HFFc6 (cell line): ENCODE measurements around the gene TRIM10. TPM values are rescaled to one million over a fixed set of nuclear protein-coding genes. Genes with fewer than 3 reads are reported as not detected.

Experiments used
- DNase-seq: peaks from one replicate; pipeline ENCODE4 v3.0.0-alpha.2; 2018
- H3K27ac Mint-ChIP-seq: 2 replicates; pipeline ENCODE4 v1.8.0; 2020; ENCODE audit warnings: mild to moderate bottlenecking, mixed read lengths
- H3K27me3 Mint-ChIP-seq: 2 replicates; pipeline ENCODE4 v1.8.0; 2021; ENCODE audit warnings: mild to moderate bottlenecking, moderate library complexity, mixed read lengths; ENCODE audit not compliant: insufficient read depth
- H3K36me3 Mint-ChIP-seq: 2 replicates; pipeline ENCODE4 v1.8.0; 2021; ENCODE audit warnings: low read depth, mixed read lengths
- H3K4me1 Mint-ChIP-seq: 2 replicates; pipeline ENCODE4 v1.8.0; 2020; ENCODE audit warnings: low read depth, mixed read lengths
- H3K4me3 Mint-ChIP-seq: 2 replicates; pipeline ENCODE4 v1.8.0; 2020; ENCODE audit warnings: mild to moderate bottlenecking, moderate library complexity, mixed read lengths
- H3K9me3 Mint-ChIP-seq: 2 replicates; pipeline ENCODE4 v1.8.0; 2020; ENCODE audit warnings: mild to moderate bottlenecking, mixed read lengths
- total RNA-seq, 6 experiments: library from RNA; stranded (reverse); fragmentation: NEBNext Ultra II Directional; extraction: Animal tissue kit (Norgen Biotek cat#: 25700); gene quantifications; 2 replicates in 1 of 6; 3 replicates in 5 of 6; pipeline ENCODE4 v1.2.3, GENCODE V29; 2021
- TF ChIP-seq, protein P1 (sequence below): fragments of 200-600 bp; sonication (generic); IDR thresholded peaks from 2 replicates; pipeline ENCODE4 v1.5.0; 2021; ENCODE audit warnings: antibody characterized with exemption, mild to moderate bottlenecking

TRIM10 gene
- total RNA-seq, 6 experiments from 2014 or later, result not detected

DNA sequence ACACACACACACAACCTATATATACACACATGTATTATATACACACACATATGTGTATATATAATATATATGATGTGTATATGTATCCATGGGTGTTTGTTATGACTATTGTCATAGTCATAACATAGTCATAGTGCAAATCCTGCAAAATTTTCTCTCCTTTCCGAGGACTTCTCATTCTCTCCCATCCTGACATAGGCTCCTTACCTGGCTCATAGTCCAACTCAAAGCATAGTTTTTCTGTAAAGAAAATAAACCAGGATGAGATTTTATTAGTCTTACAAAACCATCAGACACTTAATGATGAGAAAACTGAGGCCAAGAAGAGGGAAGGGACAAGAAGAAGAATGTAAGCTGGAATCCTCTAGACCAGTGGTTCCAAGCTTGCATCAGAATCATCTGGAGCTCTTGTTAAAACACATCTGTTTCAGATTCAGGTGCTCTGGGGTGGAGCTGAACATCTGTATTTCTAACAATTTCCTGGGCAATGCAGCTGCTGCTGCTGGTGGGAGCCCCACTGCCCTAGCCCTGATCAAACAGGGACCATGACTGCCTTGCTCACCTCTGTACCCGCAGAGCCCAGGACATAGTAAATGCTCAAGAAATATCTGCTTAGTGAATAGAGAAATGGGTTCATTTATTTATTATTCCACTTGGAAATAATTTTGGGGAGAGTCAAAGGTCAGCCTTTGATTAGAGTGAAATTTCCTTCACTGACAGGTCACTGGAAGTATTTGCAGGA lies 5.3 kb downstream of the TRIM10 start:
- DNase-seq, result no peak
- Mint-ChIP-seq H3K4me3 (peak overlapping the region; percentile 23; the same call in 1 of the 2 replicates), H3K9me3 (no peaks in the 10 kb centered on the region), H3K27me3 (peaks cover 29% of the 10 kb centered on the region), H3K36me3 (no peaks in the 10 kb centered on the region), H3K27ac (no peak overlapping the region), H3K4me1 (peaks cover 33% of the 10 kb centered on the region)
- TF ChIP-seq, protein P1, sequence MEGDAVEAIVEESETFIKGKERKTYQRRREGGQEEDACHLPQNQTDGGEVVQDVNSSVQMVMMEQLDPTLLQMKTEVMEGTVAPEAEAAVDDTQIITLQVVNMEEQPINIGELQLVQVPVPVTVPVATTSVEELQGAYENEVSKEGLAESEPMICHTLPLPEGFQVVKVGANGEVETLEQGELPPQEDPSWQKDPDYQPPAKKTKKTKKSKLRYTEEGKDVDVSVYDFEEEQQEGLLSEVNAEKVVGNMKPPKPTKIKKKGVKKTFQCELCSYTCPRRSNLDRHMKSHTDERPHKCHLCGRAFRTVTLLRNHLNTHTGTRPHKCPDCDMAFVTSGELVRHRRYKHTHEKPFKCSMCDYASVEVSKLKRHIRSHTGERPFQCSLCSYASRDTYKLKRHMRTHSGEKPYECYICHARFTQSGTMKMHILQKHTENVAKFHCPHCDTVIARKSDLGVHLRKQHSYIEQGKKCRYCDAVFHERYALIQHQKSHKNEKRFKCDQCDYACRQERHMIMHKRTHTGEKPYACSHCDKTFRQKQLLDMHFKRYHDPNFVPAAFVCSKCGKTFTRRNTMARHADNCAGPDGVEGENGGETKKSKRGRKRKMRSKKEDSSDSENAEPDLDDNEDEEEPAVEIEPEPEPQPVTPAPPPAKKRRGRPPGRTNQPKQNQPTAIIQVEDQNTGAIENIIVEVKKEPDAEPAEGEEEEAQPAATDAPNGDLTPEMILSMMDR, result no peak

DNA sequence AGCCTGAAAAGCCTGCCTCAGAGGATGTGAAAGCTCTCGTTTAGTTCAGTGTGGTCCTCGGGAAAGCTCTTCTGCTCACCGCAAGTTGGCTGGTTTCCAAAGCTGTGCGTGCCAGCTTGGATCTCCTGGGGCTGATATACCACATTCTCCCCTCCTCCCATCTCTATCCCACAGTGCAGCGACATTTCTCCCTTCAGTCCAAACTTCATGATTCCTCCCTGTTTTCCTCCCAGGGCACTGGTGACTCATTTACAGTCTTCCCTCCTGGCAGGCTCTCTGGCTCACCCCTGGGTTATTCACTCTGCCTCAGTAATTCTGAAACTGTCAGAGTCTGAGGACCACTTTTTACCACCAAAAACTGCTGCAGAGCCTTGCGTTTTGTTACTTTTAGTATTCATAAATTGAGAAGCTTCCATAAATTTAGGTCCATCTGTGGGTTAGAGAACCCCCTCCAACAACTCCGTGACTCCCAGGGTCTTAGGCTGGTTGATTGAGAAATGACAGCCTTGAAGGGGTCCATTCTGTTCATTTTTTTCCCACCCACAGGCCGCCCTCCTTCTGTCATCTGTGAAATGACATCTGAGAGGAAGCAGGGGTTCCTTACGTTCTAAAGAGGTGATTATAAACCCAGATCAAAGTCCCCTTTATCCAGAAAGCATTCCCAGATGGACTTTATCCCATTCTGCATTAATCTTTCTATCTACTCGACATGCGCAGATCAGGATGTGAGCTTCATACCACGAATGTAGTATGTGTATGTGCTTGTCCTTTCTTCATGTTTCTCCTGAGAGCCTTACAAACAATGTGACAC lies 6.1 kb downstream of the TRIM10 start:
- H3K4me1 Mint-ChIP-seq, result peaks cover 33% of the 10 kb centered on the region
- H3K36me3 Mint-ChIP-seq, result no peaks in the 10 kb centered on the region
- H3K27ac Mint-ChIP-seq, result peak overlapping the region; percentile 35; the same call in 1 of the 2 replicates
- H3K4me3 Mint-ChIP-seq, result peak overlapping the region; percentile 24
- no peaks in the 10 kb centered on the region for H3K9me3 Mint-ChIP-seq
- DNase-seq, result peak; percentile 82
- TF ChIP-seq, protein P1, result 0 out of 2 replicates have a peak, but pooled peaks have one; percentile 7
- peaks cover 32% of the 10 kb centered on the region for H3K27me3 Mint-ChIP-seq

DNA sequence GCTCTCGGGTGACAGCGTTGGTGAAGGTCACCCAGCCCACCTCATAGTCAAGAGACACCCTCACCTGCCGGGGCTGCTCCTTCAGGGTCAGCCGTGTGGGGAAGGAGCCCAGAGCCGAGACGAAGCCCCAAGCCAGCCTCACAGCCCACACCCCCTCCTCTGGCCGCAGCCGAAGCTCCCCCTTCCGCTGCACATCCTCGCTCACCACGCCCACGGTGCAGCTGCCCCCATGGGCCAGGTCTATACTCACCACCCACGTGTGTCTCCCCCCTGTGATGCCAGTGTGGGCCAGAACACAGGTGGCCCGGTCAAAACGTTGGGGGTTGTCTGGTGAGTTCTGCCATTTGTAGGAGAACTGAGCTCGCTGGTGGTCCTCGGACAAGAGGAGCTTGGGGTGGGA lies 7.0 kb downstream of the TRIM10 start:
- Mint-ChIP-seq H3K27me3 (peaks cover 30% of the 10 kb centered on the region), H3K27ac (no peak overlapping the region), H3K4me1 (peaks cover 33% of the 10 kb centered on the region), H3K4me3 (no peak overlapping the region), H3K9me3 (no peaks in the 10 kb centered on the region), H3K36me3 (no peaks in the 10 kb centered on the region)
- TF ChIP-seq, protein P1, result no peak
- DNase-seq, result no peak

DNA sequence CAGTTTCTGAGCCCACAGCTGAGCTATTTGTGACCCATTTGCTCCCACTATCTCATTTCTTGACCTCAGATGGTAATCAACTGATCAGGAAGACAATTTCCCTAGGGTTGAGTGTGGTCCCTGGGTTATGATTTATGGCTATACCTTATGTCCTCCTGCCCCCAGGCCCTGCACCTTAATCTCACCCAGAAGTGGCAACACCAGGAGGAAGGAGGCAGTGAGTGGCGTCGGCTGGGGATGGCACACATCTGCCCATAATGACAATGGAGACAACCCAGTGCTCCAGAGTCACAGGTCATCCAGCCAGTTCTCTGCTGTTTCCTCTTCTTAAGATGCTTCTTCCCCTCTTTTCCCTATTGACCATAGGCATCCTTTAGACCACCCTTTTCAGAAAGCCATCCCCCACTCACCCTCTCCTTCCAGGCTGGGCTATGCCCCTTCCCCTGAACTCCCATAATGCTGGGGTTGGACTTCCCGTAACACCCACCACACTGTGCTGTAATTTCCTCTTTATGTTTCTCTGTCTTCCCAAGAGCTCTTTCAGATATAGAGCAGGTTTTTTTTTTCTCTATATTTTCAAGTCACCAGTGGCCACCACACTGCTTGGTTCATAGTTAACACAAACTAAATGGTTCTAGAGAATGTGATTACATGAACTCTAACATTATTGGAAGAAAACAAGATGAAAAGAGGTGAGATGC lies 8.0 kb downstream of the TRIM10 start:
- H3K4me1 Mint-ChIP-seq, result peaks cover 28% of the 10 kb centered on the region
- no peaks in the 10 kb centered on the region for H3K9me3 Mint-ChIP-seq
- no peak for DNase-seq
- H3K27ac Mint-ChIP-seq, result no peak overlapping the region
- H3K4me3 Mint-ChIP-seq, result no peak overlapping the region
- no peaks in the 10 kb centered on the region for H3K36me3 Mint-ChIP-seq
- TF ChIP-seq, protein P1, result no peak
- H3K27me3 Mint-ChIP-seq, result peaks cover 26% of the 10 kb centered on the region

DNA sequence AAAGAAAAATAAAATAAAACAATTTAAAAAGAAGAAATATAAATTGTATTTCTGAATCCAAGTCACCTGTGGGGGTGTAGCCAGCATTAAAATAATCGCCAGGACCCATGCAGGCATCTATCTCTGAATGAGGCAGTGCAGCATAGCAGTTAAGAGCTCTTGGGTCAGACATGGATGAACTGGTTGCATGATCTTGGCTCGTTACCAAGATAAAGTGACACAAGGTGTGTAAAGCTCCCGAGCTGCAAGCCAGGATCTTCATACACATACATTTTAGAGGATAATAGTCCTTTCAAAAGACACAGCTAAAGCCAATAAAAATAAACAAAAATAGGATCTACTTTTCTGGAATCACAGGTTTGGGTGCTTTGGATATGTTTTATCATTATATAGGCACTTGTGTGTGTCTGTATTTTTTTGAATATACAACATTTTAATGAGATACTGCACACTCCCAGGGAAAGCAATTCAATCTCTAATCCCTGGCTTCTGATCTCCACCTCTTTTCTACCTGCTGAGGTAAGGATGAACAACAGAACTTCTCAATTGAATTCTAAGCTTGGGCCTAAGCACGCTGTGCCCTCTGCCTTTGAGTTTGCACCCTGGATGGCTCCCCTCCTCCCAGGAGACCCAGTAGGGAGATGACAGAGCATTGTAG lies 8.9 kb downstream of the TRIM10 start:
- Mint-ChIP-seq H3K4me3 (no peak overlapping the region), H3K27ac (no peak overlapping the region), H3K36me3 (no peaks in the 10 kb centered on the region), H3K9me3 (no peaks in the 10 kb centered on the region), H3K27me3 (peaks cover 34% of the 10 kb centered on the region), H3K4me1 (peaks cover 23% of the 10 kb centered on the region)
- TF ChIP-seq, protein P1, result no peak
- DNase-seq, result no peak
